AG04449 (cell line): ENCODE results near the gene ILF3.
A peak's percentile ranks its signal among the peaks of the same experiment; 100 is the strongest.

Experiments used
- CTCF ChIA-PET: fragments of 350-600 bp; formaldehyde crosslinking; extraction: SDS; loops from one replicate; lab custom pipeline; 2021; ENCODE audit warnings: antibody characterized with exemption; lab: Yijun Ruan, JAX
- POLR2A ChIA-PET: fragments of 400-600, 350-600 bp; formaldehyde crosslinking; extraction: SDS; loops from one replicate; lab custom pipeline; 2020; ENCODE audit warnings: antibody characterized with exemption, inconsistent platforms; lab: Yijun Ruan, JAX
- DNase-seq: peaks from one replicate; pipeline ENCODE4 v3.0.0-alpha.2; 2010; ENCODE audit warnings: low read depth, low spot score
- H3K4me3 ChIP-seq: 2 replicates; pipeline ENCODE4 v1.5.1; 2011; ENCODE audit warnings: low read depth, mild to moderate bottlenecking, control low read depth, low read length
- CTCF ChIP-seq: IDR thresholded peaks from one replicate; pipeline ENCODE4 v1.5.1; 2011; ENCODE audit warnings: mild to moderate bottlenecking, moderate library complexity, low read length, control low read depth, inconsistent platforms; ENCODE audit not compliant: insufficient read depth; ENCODE audit errors: missing control alignments

ILF3 gene

DNA sequence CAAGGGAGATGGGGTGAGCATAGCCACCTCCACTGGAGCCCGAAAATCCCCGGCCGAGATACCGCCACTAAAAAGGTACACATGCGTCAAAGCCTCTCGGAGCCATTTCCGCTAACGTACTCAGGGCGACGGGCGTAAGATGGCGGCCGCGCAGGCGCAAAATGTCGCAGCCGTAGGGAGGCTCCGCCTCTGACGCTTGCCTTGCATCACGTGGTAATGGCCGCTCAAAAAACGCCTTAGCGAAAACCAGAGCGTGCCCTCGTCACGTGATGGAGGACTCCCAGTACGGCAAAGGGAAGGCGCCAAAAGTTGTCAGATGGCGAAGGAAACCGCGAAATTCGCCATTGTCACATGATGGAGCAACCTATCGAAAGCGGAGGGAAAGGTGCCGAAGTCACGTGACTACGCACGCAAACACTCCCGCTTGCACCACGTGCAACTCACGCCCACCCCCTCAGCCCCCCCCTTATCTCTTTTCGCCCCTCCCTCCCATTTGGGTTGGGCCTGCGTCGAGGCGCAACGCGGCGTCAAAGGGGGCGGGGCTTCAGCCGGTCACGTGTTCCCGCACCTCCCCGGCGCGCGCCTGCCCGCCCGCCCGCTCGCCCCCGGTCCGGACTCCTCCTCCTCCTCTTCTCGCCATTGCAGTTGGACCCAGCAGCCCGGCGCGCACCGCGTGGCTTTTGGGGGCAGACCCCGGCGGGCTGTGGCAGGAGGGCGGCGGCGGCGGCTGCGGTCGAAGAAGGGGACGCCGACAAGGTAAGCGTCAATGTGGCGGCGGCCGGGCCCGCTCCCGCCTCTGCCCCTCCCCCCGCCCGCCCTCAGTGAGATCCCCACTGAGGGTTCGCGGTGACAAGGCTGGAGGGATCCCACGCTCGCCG lies at the start of gene ILF3:
Gene ILF3 (plus strand): TSS at position 615 of the 878 bp plus-strand sequence. CDS start 16,260 bp downstream, outside the sequence.
- peak within 1 kb of the TSS; percentile 97 for H3K4me3 ChIP-seq
- ChIA-PET POLR2A (no interaction called here), CTCF (interaction anchor here (1.2 to 13.9 kb wide), 2 partner anchors 10 to 77 kb away, joined by 12 to 644 read pairs; partner anchors contain the start of gene CDKN2D)
- DNase-seq, result peak; percentile 100
- TF ChIP-seq CTCF, result no peak

- H3K4me3 ChIP-seq, result no peak overlapping the region; the same call in 1 of the 2 replicates
- ChIA-PET POLR2A (no interaction called here), CTCF (interaction anchor here (0.9 to 3.4 kb wide), 6 partner anchors 7 to 95 kb away, joined by 3 to 21 read pairs (median 5); no protein-coding TSS in a partner anchor)
- TF ChIP-seq CTCF, result no peak
- DNase-seq, result no peak
Observed at GRCh38 chr19:10604460-10604980, 49.6 kb upstream of the ILF3 start.

DNA sequence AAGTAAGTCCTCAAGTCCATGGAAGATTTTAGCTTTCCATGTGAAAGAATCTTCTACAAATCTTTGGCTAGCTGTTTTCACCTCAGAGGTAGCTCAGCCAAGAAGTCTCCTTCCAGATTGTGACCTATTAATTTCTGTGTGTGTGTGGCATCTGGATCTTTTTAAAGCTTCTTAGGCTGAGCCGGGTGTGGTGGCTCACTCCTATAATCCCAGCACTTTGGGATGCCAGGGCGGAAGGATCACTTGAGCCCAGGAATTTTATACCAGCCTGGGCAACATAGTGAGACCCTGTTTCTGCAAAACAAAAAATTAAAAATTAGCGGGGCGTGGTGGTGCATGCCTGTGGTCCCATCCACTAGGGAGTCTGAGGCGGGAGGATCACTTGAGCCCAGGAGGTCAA lies 42.2 kb upstream of the ILF3 start:
- ChIA-PET CTCF (interaction anchor here (0.8 to 3.5 kb wide), 7 partner anchors 8 to 208 kb away, joined by 3 to 18 read pairs (median 4); partner anchors contain the start of genes CDC37 and SLC44A2), POLR2A (interaction anchor here (1.4 kb wide), 1 partner anchor 9 kb away, joined by 4 read pairs; no protein-coding TSS in a partner anchor)
- H3K4me3 ChIP-seq, result no peak overlapping the region
- no peak for DNase-seq
- TF ChIP-seq CTCF, result no peak

GRCh38 chr19:10612499-10613119 lies 41.5 kb upstream of the ILF3 start:
- TF ChIP-seq CTCF, result no peak
- POLR2A ChIA-PET, result no interaction called here
- CTCF ChIA-PET, result interaction anchor here (1.3 to 3.5 kb wide), 5 partner anchors 12 to 209 kb away, joined by 3 to 18 read pairs (median 5); partner anchors contain the start of genes CDC37 and SLC44A2
- no peak overlapping the region for H3K4me3 ChIP-seq
- DNase-seq, result no peak

DNA sequence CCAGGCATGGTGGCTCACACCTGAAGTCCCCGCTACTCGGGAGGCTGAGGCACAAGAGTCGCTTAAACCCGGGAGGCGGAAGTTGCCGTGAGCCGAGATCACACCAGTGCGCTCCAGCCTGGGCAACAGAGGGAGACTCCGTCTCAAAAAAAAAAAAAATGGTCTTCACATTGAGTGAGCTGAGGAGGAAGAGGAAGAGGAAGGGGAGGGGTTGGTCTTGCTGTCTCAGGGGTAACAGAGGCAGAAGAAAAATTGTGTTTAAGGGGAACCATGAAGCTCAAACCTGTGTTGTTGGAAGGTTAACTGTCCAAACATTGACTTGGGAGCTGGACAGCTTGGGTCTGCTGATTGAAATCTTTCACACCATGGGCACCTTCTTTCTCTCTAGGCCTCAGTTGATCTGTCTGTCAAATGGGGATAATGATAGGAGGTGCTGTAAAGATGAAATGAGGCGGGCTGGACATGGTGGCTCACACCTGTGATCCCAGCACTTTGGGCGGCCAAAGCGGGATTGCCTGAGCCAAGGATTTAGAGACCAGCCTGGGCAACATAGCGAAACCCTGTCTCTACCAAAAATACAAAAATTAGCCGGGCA lies 38.6 kb upstream of the ILF3 start:
- H3K4me3 ChIP-seq, result no peak overlapping the region
- POLR2A ChIA-PET, result no interaction called here
- CTCF ChIA-PET, result interaction anchor here (1.1 to 1.7 kb wide), 2 partner anchors 12 to 42 kb away, joined by 3 to 6 read pairs; no protein-coding TSS in a partner anchor
- TF ChIP-seq CTCF, result no peak
- no peak for DNase-seq
